ENCODE data around the gene FARSA.
"Not testable (repeated sequence)": the region's sequence is repeated elsewhere in the genome, so short reads cannot be mapped to it uniquely, and the experiment has no call there.

The FARSA gene

DNA sequence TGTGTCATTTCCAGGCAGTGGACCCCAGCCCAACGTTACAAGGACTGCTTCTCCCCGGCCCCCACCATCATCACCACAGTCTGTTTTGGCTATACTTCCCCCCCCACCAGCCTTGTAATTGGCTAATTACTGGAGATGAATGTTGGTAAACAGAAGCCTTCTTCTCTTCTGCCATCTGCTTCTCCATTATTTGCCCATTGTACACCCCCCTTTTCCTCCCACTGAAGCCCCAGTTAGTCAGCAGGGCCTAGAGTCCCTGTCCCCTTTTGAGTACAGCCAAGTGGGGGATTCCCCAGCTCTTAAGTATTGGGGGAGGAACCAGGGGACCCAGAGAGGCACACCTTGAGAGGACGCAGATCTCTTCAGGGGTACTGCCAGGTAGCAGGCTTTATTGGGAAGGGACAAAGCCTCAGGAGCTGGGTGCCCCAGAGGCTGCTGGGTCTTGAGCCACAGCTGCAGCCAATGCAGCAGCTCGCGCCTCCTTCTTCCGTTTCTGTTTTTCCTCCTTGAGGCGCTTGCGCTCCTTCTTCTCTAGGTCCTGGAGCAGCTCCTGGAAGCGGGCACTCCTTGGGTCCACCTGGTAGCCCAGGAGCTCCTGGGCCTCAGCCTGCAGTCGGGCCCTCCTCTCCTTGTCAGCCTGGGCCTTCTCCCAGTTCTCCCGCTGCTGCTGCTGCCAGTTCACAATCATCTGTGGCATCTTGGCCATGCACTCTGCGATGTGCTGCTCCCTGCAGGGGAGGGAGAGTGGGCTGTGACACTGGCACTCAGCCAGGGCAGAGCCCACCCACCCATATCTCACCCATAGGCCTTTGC lies 20.5 kb upstream of the FARSA start:
- no peak for DNase-seq

DNA sequence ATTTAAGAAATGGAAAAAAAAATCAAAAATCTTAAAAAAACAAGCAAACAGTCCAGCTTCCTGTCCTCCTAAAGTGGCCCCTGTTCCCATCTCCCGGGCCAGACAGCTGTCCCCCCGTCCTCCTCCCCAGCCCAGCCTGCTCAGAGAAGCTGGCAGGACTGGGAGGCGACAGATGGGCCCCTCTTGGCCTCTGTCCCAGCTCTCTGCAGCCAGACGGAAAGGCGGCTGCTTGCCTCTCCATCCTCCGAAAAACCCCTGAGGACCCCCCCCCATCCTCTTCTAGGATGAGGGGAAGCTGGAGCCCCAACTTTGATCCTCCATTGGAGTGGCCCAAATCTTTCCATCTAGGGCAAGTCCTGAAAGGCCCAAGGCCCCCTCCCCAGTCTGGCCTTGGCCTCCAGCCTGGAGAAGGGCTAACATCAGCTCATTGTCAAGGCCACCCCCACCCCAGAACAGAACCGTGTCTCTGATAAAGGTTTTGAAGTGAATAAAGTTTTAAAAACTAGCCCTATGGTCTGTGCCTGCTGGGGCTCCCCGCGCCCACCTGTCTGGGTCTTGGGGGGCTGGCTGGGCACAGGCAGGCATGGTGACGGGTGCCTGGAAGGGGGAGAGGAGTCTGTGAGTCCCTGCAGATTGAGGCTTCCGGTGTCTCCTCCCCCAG lies 19.8 kb upstream of the FARSA start:
- no peak for DNase-seq

DNA sequence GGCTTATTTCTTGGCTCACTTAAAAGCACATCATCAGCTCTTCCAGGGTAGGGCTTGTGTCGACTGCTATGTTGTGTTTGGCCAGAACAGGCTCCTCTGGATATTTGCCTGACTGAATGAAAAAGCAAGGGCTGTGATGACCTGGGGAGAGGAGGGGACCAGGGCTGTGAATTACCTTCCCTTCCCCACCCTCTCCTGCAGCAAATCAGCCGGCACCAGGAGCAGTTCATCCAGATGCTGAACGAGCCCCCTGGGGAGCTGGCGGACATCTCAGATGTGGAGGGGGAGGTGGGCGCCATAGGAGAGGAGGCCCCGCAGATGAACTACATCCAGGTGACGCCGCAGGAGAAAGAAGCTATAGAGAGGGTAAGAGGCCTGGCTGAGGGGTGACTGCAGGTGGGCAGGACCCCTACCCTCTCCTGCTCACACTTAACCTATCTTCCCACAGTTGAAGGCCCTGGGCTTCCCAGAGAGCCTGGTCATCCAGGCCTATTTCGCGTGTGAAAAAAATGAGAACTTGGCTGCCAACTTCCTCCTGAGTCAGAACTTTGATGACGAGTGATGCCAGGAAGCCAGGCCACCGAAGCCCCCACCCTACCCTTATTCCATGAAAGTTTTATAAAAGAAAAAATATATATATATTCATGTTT lies 19.1 kb upstream of the FARSA start:
- DNase-seq = no peak

DNA sequence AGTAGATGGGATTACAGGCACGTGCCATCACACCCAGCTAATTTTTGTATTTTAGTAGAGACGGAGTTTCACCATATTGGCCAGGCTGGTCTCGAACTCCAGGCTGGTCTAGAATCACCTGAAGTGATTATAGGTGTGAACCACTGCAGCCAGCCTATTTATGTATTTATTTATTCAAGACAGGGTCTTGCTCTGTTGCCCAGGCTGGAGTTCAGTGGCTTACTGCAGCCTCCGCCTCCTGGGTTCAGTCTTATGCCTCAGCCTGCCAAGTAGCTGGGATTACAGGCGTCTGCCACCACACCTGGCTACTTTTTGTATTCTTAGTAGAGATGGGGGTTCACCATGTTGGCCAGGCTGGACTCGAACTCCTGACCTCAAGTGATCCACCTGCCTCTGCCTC lies 18.5 kb upstream of the FARSA start:
- DNase-seq = not testable (repeated sequence)

DNA sequence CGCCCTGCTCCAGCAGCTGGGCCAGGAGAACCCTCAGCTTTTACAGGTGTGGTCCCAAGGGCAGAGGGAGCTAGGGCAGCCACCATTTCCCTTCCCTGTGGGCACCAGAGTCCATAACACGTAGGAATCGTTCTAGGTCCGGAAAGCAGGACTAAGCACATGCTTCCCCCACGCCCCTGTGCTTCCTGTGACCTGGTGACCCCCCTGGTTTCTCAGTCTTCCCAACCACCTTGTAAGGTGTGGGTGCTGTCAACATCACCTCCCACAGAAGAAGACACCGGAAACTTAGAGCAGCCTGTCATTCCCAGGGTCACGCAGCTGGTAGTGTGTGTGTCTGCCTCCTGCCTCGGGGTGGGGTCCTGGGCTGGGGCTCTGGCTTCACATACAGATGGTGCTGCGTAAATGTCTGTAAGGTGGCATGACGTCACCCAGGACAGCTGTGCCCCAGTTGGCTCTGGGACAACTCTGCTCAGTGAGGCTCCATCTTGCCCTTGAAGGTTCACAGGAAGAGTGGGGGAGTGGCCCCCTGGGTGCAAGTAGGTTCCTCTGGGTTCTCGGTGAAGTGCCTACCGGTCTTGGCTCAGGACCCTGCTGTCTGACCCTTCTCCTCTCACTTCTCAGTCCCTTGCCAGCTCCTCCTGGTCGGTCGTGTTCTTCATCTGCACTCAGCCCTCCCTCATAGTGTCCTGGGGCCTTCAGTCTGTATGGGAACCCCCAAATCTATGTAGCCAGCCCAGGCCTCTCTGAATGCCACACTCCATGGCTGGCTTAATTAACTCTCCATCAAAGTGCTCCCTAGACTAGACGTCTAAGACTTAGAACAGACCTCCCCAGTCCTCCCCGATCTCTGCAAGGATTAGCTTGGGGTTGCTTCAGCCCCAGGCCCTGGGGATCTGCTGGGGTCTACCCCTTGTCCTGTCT lies 16.1 kb upstream of the FARSA start:
- DNase-seq = no peak

DNA sequence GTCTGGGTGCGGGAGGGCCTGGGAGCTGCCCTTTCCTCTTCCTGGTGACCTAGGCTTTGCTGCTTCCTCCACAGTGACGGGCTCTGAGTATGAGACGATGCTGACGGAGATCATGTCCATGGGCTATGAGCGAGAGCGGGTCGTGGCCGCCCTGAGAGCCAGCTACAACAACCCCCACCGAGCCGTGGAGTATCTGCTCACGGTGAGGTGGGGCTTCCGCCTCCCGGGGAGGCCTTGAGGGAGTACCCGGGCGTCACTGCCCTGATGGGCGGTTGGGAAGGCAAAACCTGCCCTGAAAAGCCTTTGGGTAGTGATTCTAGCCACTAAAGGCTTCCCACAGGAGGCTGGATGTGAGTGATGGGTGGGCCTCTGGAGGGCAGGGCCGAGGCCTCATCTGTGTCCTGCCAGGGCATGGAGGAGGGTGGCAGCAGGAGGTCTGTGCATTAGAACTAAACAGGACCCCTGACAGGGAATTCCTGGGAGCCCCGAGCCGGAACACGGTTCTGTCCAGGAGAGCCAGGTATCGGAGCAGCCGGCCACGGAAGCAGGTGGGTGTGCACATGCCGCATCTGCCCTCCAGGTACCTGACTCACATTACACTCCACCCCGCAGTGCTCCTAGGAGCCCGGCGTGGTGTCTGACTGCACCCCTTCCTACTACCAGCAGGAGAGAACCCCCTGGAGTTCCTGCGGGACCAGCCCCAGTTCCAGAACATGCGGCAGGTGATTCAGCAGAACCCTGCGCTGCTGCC lies 15.3 kb upstream of the FARSA start:
- no peak for DNase-seq

DNA sequence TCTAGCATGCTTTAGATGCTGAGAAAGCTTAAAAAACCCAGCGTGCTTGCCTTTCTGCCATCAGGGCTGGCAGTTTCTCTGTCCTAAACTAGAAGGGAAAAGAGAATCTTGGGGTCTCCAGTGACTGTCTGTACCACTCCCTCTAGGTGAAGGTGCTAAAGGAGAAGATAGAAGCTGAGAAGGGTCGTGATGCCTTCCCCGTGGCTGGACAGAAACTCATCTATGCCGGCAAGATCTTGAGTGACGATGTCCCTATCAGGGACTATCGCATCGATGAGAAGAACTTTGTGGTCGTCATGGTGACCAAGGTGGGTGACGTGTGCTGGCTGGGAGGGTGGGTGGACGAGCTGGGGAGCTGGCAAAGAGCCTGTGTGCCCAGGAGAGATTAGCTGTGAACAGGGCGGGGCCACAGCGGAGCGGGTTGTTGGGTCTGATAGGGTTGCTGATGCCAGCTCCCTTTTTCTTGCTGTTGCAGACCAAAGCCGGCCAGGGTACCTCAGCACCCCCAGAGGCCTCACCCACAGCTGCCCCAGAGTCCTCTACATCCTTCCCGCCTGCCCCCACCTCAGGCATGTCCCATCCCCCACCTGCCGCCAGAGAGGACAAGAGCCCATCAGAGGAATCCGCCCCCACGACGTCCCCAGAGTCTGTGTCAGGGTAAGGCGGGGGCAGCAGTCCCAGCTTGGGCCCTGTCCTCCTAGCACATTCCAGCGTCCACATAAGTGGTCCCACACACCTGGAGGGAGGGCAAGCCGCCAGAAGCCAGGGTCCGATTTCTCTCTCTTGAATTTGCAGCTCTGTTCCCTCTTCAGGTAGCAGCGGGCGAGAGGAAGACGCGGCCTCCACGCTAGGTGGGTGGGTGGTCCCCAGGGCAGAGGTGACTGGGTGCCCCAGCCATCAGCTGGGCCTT lies 14.4 kb upstream of the FARSA start:
- DNase-seq = no peak

DNA sequence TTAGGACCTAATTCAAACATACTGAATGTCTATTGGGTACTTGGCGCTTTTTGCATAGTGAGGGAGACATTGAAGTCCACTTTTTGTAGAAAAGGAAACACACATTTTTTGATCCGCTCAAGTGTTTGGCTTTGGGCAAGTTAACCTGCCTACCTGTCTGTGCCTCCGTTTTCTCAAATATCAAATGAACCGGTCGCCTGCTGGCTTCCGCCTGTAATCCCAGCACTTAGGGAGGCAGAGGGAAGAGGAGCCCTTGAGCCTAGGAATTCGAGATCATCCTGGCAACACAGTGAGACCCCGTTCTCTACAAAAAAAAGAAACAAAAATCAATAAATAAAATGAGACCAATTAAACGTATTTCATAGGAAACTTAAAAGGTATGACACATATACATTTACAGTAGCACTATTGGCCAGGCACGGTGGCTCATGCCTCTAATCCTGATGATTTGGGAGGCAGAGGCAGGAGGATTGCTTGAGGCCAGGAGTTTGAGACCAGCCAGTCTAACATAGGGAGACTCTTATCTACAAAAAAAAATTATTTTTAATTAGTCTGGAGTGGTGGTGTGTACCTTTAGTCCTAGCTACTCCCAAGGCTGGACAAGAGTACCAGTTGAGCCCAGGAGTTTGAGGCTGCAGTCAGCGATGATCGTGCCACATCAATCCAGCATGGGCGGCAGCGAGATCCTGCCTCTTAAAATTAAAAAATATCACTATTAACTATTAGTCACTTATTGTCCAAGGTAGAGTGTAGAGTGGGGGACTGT lies 13.4 kb upstream of the FARSA start:
- DNase-seq = no peak

DNA sequence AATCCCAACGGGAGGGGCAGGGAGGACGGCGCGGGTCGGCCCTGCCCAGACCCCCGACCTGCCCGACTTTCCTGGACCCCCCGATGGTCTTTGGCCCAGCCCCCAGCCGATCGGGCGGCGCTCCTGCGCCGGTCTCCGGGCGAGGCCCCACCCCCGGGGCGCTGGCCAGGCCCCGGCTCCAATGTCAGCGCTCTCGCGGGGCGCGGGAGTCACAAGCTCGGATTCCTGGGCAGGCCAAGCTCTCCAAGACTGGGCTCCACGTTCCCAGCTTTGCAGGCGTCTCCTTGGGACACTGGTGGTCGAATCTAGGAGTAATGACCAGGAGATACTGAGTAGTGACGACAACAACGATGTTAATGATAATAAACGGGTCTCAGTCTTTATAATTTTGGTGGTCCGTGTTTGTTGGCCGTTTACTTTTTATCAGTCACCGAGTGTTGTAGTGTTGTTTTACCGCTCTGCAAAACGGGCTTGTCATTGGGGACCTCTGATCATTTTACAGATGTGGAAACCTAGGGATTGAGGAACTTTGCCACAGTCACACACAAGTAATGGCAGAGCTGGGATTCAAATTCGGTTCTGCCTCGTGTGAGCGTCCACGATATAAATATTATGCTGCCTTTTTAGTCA lies 12.7 kb upstream of the FARSA start:
- peak; percentile 35 for DNase-seq

DNA sequence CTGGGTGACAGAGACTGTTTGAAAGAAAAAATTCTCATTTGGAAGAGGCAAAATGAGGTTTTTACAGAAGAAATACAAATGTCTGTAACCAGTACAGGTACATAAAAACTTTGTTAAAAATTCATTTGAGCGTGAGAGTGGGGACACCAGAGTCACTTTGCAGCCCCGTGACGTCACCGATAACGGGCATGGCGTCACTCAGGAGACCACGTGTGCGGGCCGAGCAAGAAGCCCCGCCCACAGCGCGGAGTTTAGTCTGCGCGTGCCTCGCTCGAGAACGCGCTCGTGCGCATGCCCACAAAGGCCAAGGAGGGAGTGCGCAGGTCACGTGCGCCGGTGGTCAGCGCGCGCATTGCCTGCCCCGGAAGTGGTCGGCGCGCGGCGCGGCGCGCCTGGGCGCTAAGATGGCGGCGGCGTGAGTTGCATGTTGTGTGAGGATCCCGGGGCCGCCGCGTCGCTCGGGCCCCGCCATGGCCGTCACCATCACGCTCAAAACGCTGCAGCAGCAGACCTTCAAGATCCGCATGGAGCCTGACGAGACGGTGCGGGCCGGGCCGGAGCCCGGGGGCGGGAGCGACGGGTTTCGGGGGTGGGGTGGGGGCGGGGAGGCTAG lies 12.1 kb upstream of the FARSA start, which contains the start of gene RAD23A:
Gene RAD23A, plus strand, starts transcription at position 384 of the 613 bp plus-strand sequence. Its CDS starts 87 bp downstream, at position 471.
- peak; percentile 97 for DNase-seq

DNA sequence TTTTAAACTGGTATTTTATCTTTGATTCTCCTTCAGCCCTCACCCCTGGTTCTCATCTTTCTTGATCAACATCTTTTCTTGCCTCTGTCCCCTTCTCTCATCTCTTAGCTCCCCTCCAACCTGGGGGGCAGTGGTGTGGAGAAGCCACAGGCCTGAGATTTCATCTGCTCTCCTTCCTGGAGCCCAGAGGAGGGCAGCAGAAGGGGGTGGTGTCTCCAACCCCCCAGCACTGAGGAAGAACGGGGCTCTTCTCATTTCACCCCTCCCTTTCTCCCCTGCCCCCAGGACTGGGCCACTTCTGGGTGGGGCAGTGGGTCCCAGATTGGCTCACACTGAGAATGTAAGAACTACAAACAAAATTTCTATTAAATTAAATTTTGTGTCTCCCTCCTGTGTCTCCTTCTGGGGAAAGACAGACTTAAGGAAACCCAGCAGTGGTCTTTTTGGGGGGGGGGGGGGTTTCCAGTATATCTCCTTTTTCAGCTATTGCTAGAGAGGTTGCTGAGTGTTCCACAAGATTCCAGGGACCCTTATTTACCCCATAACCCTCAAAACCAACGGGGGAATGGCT lies 10.7 kb upstream of the FARSA start:
- DNase-seq = no peak

DNA sequence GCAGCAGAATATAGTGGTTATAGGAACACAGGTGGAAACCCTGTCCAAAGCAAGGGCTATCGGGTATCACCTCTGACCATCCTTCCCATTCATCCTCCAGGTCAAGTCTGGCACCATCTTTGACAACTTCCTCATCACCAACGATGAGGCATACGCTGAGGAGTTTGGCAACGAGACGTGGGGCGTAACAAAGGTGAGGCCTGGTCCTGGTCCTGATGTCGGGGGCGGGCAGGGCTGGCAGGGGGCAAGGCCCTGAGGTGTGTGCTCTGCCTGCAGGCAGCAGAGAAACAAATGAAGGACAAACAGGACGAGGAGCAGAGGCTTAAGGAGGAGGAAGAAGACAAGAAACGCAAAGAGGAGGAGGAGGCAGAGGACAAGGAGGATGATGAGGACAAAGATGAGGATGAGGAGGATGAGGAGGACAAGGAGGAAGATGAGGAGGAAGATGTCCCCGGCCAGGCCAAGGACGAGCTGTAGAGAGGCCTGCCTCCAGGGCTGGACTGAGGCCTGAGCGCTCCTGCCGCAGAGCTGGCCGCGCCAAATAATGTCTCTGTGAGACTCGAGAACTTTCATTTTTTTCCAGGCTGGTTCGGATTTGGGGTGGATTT lies 10.0 kb upstream of the FARSA start:
- DNase-seq = no peak

DNA sequence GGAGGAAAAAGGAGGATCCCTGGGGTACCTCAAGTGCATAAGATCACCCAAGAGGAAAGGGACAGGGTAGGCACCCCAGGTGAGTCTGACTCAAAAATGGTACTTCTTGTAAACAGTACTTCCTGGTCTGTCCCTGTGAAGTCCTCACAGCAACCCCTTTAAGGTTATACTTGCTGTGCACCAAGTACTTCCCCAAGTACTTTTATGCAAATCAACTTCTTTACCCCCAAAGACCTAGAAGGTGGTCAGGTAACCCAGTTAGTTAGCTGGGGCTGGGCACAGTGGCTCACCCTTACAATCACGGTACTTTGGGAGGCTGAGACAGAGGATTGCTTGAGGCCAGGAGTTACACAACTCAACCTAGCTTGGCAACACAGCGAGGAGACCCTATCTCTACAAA lies 7.4 kb upstream of the FARSA start:
- no peak for DNase-seq

DNA sequence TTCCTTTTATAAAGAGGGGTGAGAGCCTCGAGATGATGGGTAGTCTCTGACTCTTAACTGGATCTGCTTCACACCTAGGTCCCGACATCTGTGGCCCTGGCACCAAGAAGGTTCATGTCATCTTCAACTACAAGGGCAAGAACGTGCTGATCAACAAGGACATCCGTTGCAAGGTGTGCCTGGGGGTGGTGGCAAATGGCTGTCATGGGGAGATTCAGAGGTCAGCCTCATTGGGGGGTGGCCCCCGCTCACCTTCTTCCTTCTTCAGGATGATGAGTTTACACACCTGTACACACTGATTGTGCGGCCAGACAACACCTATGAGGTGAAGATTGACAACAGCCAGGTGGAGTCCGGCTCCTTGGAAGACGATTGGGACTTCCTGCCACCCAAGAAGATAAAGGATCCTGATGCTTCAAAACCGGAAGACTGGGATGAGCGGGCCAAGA lies 6.5 kb upstream of the FARSA start:
- DNase-seq = no peak

DNA sequence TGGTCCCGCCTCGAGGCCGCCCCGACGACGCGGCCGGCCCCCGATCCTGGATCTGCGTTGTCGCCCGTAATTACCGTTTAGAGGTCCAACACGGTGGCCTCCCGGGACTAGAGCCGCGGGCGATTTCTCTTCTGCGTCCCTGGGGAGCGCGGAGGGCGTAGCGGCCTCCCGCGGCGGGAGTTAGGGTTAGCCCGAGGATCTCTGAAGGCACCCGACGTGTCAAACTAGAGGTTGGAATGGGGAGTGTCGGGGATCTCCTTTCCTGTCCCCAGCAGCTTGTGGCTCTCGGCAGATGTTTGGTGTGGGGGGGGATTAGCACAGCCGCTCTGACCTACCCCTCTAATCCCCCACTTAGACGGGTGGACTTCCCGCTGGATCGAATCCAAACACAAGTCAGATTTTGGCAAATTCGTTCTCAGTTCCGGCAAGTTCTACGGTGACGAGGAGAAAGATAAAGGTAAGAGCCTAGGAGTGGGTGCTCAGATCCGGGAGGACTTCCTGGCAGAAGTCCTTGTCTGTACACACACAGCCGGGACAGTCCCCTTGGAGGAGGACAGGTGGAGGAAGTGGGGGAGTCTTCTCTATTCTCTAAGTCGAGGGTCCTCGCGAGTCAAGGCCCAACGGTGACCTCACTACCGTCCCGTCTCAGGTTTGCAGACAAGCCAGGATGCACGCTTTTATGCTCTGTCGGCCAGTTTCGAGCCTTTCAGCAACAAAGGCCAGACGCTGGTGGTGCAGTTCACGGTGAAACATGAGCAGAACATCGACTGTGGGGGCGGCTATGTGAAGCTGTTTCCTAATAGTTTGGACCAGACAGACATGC lies 5.5 kb upstream of the FARSA start:
- DNase-seq = no peak

DNA sequence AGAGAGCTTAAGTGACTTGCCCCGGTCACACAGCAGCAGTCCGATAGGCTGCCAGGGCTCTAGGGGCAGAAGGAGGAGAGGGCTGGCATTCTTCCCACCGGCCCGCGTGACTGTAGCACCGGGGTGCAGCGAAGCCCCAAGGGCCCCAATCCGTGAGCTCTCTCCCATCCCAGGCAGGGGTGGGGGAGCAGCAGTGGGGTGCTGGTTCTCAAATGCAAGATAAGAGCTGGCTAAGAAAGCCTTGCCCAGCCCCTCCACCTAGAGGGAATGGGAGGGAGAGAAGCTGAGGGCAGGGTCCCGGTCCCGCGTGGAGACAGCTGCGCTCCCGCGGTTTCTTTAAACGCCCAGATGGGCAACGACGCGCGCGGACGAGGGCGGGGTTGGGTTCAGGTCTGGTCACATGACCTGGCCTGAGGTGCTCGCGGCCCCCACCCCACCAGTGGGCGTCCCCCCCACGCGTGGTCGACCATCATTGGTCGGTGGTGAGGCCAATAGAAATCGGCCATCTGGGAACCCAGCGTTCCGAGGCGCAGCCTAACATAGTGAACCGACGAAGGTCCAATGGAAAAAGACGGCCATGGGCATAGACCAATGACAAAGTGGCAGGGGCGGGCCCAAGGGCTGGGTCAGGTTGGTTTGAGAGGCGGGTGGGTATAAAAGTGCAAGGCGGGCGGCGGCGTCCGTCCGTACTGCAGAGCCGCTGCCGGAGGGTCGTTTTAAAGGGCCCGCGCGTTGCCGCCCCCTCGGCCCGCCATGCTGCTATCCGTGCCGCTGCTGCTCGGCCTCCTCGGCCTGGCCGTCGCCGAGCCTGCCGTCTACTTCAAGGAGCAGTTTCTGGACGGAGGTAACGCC lies 4.6 kb upstream of the FARSA start, which contains the start of gene CALR:
Gene CALR, plus strand, starts transcription at position 683 of the 852 bp plus-strand sequence. Its CDS starts 71 bp downstream, at position 754.
- peak; percentile 99 for DNase-seq
